ENCODE measurements around the gene FAM50B.

DNA sequence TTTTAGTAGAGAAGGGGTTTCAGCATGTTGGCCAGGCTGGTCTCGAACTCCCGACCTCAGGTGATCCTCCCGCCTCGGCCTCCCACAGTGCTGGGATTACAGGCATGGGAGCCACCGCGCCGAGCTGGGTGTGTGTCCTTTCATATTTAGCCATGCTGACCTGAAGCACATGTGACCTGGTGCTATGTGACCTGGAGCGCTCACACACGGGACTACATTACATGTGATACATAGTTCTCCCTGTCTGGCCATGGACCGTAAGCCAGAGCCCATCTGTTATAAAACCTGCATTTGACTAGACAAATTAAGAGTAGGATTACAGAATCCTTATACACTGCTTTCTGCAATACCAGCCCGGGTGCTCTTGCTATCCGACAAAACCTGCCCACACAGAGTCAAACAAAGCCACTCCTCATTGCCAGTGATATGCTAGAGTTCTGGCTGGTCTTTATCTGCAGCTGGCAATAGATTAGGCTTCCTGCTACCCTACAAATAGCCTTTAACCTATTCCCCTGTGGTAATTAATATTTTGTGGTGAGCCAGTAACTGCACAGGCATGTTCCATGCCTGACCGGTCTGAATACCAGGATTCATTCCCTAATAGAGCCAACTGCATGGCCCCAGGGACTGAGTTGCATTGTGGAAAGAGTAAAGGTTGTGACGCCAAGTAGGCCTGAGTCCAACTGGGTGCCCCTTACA, 26.3 kb upstream of the FAM50B start:
- TF ChIP-seq, protein P1, sequence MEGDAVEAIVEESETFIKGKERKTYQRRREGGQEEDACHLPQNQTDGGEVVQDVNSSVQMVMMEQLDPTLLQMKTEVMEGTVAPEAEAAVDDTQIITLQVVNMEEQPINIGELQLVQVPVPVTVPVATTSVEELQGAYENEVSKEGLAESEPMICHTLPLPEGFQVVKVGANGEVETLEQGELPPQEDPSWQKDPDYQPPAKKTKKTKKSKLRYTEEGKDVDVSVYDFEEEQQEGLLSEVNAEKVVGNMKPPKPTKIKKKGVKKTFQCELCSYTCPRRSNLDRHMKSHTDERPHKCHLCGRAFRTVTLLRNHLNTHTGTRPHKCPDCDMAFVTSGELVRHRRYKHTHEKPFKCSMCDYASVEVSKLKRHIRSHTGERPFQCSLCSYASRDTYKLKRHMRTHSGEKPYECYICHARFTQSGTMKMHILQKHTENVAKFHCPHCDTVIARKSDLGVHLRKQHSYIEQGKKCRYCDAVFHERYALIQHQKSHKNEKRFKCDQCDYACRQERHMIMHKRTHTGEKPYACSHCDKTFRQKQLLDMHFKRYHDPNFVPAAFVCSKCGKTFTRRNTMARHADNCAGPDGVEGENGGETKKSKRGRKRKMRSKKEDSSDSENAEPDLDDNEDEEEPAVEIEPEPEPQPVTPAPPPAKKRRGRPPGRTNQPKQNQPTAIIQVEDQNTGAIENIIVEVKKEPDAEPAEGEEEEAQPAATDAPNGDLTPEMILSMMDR (IDR thresholded peaks at IDR 0.05 in 4 of 5, conservative IDR thresholded peaks at IDR 0.05 in 1 of 5): no peak
- no peak for TF ChIP-seq POLR2A (IDR thresholded peaks at IDR 0.05)

Data from gastrocnemius medialis (tissue), 4 donors.